ENCODE results near the gene SRPK1. TPM values are rescaled to one million over a fixed set of nuclear protein-coding genes. Genes with fewer than 3 reads are reported as not detected.
A peak's percentile ranks its signal among the peaks of the same experiment; 100 is the strongest.

The SRPK1 gene
- total RNA-seq (2014; rRNA removed; shearing (Covaris generic)) (75.6 and 86.0 TPM in 2 replicates), total RNA-seq (2022) (109 and 126 TPM in 2 replicates), Bru-seq, nascent RNA (percentile 93 among the genes with signal in this experiment), BruChase-seq, experiment 1, labeled RNA remaining after a 6-hour chase (percentile 95 among the genes with signal in this experiment), BruChase-seq, experiment 2, labeled RNA remaining after a 2-hour chase (percentile 94 among the genes with signal in this experiment)
- long read RNA-seq, full-length matches to known transcripts, result 183 of 240 reads
- long read RNA-seq, partial matches to known transcripts, result 17 of 240 reads
- long read RNA-seq, other reads (novel, unspliced or antisense), result 40 of 240 reads

DNA sequence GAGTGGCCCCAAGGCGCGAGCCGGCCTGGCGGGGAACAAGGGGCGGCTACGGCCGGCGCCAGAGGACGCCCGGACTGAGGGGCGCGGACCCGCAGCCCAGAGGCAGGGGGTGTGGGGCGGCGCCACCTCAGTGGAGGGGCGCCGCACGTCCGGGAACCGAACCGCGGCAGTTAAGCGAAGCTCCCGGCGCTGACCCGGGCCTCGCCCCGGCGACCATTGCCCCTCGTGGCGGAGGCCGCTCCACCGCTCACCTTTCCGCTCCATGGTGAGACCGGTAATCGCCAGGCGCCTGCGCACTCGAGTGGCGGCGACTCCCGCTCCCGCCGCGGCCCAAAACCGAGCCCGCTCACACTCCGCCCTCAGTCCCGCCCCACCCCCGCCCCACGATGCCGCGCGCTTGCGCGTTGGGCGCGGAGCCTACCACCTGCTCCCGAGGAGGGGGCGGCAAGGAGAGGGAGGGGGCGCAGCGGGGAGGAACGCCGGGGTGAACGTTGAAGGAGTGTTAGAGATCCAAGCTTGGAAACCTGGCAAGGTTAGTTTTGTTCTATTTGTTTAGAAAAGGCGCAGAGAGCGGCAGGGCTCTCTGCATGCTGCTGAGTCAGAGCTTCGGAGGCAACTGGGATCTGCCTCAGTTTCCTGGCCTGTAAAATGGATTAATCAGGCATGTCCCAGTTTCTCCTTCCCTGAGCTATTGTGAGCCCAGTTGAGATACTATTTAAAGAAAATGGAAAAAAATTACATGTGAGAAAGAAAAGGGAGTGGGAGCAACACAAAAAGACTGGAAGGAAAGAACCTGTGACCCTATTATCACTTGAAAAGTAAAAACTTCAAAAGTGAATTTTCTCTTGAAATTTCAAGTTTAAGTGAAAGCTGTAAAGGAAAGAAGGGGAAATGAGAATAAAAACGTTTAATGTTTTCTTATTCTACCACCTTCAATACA, at the start of gene SRPK1:
Gene SRPK1 (minus strand): TSS at position 306 of the 940 bp plus-strand sequence. CDS start 42 bp downstream, at position 264.
- Histone ChIP-seq H3K4me3 (ENCODE audit: low read depth, low read length, poor library complexity, severe bottlenecking) (peak within 1 kb of the TSS; percentile 93), H3K27ac (ENCODE audit: low read depth, low read length, poor library complexity, severe bottlenecking) (peak within 1 kb of the TSS; percentile 51), H3K9me3 (ENCODE audit: low read length) (no peaks in the 10 kb centered on the region), H3K4me2 (ENCODE audit: low read length) (peak within 1 kb of the TSS; percentile 91), H3K9me2 (ENCODE audit: insufficient read depth, low read length) (no peaks in the 10 kb centered on the region), H3K4me1 (ENCODE audit: insufficient read depth, low read length, poor library complexity, severe bottlenecking) (peaks cover 33% of the 10 kb centered on the region), H4K20me1 (ENCODE audit: insufficient read depth, low read length) (peaks cover 26% of the 10 kb centered on the region), H3K36me3 (ENCODE audit: insufficient read depth, low read length) (peaks cover 20% of the 10 kb centered on the region), H3K79me2 (ENCODE audit: insufficient read depth, low read depth, low read length) (peaks cover 50% of the 10 kb centered on the region), H2AFZ (ENCODE audit: low read length) (peak within 1 kb of the TSS; percentile 93)
- CTCF ChIA-PET (ENCODE audit: unreplicated experiment), result interaction anchor here (0.5 kb wide), 1 partner anchor 452 kb away, joined by 3 read pairs; no protein-coding TSS in a partner anchor
- no peak for TF ChIP-seq CTCF (conservative IDR thresholded peaks at IDR 0.05; ENCODE audit: low read length)
- no peak for TF ChIP-seq EZH2phosphoT487 (IDR thresholded peaks at IDR 0.05; ENCODE audit: borderline replicate concordance, low read depth, low read length)
- BruUV-seq (replicated peaks), result TSS peak; percentile 75
- peak; percentile 93 for DNase-seq (ENCODE audit: low spot score)
- intact Hi-C loops (cut with micrococcal nuclease; ENCODE audit: unreplicated experiment), result no loop called here
- POLR2A ChIA-PET, result interaction anchor here (0.6 to 1.6 kb wide), 7 partner anchors 9 to 185 kb away, joined by 3 to 8 read pairs (median 5); no protein-coding TSS in a partner anchor

DNA sequence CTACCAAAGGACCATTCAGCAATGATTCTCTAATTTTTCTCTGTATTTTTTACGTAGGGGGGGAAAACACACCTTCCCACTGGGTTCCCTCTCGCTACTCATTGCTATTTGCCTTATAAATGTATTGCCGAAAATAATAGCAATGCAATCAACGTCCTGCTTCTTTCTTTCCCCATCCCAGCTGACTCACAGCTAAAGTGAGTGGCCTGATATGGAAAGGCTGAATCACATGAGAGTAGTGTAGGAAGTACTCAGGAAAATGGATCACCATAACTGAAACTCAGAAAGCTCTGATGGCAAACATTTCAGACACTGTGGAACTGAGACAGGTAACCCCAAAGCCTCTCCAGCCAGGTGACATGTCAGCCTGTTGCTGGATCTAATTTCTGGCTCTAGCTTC, 49.3 kb upstream of the SRPK1 start:
- H3K4me1 ChIP-seq (ENCODE audit: insufficient read depth, low read length, poor library complexity, severe bottlenecking), result no peaks in the 10 kb centered on the region
- no peak for DNase-seq (ENCODE audit: low spot score)
- no peak overlapping the region for H3K4me2 ChIP-seq (ENCODE audit: low read length)
- ChIA-PET POLR2A (interaction anchor here (0.5 kb wide), 1 partner anchor 187 kb away, joined by 4 read pairs; no protein-coding TSS in a partner anchor), CTCF (ENCODE audit: unreplicated experiment) (no interaction called here)
- no peaks in the 10 kb centered on the region for H4K20me1 ChIP-seq (ENCODE audit: insufficient read depth, low read length)
- no peaks in the 10 kb centered on the region for H3K79me2 ChIP-seq (ENCODE audit: insufficient read depth, low read depth, low read length)
- no peak overlapping the region for H2AFZ ChIP-seq (ENCODE audit: low read length)
- no peaks in the 10 kb centered on the region for H3K9me2 ChIP-seq (ENCODE audit: insufficient read depth, low read length)
- no TSS peak for BruUV-seq (replicated peaks)
- intact Hi-C loops (cut with micrococcal nuclease; ENCODE audit: unreplicated experiment), result no loop called here
- no peak for TF ChIP-seq CTCF (conservative IDR thresholded peaks at IDR 0.05; ENCODE audit: low read length)
- TF ChIP-seq EZH2phosphoT487 (IDR thresholded peaks at IDR 0.05; ENCODE audit: borderline replicate concordance, low read depth, low read length), result no peak
- no peak overlapping the region for H3K27ac ChIP-seq (ENCODE audit: low read depth, low read length, poor library complexity, severe bottlenecking)
- H3K9me3 ChIP-seq (ENCODE audit: low read length), result no peaks in the 10 kb centered on the region
- no peaks in the 10 kb centered on the region for H3K36me3 ChIP-seq (ENCODE audit: insufficient read depth, low read length)
- H3K4me3 ChIP-seq (ENCODE audit: low read depth, low read length, poor library complexity, severe bottlenecking), result no peak overlapping the region

All from OCI-LY7 (cell line).